ENCODE measurements around the gene C1orf210.

Gene C1orf210

DNA sequence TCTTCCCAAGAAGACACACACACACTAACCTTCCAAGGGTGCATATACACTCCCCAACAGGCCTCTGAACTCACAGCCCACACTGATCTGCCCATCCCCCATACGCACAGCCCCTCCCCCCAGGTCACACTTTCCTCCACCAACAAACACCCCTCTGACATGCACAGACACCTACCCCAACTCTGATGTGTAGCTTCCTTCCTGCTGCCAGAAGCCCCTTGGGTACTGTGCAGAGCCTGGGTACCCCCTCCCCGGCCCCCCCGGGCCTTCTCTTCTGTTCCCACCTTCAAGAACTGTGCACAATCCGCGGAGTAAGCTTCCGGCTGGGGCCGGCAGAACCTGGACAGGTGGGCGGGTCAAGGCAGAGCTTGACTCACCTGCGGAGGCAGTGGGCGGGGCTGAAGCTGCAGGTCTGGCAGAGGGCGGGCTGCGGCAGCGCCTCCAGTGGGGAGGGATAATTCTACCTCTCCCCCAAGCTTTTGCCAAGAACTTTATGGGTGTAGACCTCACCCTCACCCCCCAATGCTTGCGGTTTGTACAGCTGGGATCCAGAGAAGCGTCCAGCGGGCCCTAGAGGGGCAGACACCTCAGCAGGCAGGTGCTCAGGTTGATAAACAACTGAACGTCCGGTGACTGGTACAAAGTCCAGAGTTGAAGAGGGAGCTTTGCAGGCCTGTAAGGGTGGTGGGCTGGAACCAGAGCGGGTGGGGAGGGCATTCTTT is at the start of gene C1orf210:
C1orf210 (minus strand) TSS at position 313 of the 722 bp plus-strand sequence. CDS start 2,311 bp downstream, outside the sequence.
- no peak for DNase-seq

DNA sequence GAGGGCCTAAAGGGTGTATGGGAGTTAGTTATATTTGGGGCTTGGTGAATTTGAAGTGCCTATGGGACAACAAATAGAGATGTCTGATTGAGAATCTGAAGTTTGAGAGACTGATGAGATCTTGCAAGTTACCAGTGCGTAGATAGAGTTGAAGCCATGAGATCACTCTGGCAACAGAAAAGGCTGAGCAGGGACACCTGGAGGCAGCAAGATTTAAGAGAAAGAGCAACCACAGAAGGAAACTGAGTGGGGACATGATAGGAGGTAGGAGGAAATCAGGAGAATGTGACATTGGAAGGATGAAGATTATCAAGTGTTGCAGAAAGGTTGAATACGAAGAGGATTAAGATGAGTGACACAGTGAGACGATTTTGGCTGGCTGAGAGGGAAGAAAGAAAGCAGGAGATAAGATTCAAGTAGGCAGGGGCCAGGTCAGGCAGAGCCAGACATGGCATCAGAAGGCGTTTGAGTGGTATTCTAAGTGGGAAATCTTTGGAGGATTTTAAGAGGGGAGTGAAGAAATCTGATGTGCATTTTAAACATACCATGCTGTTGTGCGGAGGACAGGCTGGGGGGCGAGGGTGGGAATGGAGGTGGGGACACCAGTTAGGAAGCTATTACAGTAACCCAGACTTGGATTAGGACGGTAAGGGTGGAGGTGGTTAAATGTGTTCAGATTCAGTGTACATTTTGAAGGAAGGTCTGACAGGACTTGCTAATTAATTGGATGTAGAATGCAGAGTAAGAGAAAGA is 49.2 kb upstream of the C1orf210 start:
- no peak for DNase-seq

DNA sequence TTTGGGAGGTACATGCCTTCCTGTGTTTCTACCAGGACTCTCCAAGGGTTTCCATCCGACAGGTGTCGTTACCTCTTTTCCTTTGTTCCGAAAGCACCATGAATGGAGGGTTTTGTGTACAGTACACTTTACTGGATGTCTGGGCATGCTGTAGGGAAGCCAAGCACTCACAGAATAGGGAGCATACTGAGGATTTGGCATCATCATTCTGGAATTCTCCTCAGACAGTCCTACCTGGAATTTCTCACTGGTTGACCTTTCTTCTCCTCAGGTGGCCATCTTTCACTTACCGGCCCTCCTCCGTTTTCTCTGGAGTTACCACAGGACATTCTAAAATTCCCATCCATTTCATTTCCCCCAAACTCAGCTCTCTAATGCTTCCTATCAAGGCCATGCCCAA is 46.3 kb upstream of the C1orf210 start:
- DNase-seq = no peak

DNA sequence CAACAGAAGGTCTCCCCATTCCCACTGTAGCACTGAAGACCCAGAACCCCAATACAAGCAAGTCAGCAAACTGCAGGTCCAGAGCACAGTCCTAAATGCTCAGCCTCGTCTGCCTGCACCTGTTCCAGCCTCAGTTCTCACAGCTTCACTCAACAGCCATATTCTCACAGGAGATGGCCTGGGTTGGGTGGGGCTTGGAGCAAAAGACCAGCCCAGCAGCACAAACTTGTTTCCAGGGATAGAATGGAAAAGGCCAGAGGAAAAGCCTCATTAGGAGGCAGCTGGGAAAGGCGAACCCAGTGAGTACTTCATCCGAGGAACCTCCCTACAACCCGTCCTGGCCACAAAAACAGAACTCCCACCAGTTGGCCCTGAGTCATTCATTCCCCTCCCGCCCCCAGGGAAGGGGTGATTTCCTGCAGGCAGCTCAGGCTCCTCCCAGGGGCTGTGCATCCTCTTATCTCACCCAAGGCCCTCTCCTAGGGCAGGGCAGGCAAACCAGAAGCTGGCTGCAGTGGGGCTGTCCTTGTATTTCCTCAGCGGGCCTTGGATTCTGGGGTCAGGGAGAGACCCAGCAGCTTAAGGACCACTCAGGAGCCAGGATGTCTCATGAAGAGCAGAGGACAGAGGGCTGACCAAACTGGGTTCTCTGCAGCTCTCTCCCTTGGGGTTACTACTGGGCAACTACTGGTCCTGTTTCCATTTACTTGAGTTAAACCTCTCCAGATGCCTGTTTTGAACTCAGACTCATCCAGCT is 44.8 kb upstream of the C1orf210 start:
- no peak for DNase-seq

DNA sequence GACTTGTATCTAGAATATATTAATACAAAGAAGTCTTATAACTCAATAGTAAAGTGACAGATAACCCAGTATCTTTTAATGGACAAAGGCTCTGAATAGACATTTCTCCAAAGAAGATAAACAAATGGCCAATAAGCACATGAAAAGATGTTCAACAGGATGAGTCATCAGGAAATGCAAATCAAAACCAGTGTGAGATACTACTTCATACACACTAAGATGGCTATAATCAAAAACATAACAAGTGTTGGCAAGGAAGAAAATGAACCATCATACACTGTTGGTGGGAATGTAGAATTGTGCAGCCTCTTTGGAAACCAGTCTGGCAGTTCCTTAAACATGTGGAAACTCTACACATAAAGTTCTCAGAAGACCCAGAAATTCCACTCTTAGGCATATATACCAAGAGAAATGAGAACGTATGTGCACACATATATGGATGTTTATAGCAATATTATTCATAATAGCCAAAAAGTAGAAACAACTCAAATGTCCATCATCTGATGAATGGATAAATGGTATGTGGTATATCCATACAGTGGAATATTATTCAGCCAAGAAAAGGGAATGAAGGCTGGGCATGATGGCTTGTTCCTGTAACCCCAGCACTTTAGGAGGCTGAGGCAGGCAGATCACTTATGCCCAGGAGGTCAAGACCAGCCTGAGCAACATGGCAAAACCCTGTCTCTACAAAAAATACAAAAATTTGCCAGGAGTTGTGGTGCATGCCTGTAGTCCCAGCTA is 42.3 kb upstream of the C1orf210 start:
- no peak for DNase-seq

DNA sequence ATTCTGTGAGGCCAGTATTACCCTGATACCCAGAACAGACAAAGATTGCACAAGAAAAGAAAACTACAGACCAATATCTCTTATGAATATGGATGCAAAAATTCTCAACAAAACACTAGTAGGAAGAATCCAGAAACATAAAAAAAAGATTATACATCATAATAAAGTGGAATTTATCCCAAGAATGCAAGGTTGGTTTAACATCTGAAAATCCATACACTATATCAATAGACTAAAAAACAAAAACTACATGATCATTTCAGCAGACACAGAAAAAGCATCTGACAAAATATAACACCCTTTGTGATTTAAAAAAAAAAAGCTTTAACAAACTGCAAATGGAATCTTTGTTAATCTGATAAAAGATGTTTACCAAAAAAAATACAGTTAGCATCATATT is 40.0 kb upstream of the C1orf210 start:
- DNase-seq = no peak

DNA sequence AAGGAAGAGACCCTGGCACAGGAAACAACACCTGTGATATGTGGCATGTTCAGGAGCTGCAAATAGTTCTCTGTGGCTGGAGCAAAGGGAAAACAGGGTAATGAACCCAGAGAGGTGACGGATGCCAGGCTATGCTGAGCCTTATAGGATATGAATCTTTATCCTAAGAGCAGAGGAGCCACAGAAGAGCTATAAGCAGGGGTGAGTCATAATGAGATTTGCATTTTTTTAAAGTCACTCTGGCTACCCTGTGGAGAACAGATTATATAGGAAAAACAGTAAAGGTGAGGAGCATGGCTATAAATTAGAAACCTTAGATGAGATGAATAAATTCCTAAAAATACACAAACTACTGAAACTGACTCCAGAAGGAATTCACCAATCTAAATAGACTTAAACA is 39.4 kb upstream of the C1orf210 start:
- DNase-seq = no peak

DNA sequence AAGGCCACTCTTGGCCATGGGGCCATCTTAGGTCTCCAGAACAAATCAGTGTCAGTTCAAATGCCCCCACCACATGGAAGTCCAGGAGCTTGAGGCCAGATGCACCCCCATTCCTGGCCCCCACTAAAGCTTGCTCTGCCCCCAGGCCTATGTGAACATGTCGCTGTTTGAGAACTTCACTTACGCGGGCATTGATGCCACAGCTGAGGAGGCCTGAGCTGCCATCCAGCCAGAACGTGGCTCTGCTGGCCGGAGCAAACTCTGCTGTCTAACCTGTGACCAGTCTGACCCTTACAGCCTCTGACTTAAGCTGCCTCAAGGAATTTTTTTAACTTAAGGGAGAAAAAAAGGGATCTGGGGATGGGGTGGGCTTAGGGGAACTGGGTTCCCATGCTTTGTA is 37.1 kb upstream of the C1orf210 start:
- no peak for DNase-seq

DNA sequence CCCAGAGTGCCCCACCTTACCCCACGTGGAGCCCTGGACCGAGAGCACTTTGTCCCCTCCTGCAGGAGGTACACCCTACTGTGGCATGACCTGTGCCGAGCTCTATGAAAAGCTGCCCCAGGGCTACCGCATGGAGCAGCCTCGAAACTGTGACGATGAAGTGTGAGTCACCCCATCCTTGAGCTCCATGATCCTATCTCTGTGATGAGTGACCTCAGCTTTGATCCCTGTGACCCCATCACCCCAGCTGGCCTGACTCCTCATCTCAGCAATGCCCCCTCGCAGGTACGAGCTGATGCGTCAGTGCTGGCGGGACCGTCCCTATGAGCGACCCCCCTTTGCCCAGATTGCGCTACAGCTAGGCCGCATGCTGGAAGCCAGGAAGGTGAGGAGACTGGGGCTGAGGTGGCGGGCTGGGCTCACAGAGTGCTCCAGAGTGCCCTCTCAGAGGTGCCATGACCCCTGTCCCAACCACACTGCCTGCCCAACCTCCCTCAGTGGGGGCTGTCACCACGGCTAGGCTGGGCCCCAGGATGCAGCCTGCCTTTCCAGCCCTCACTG is 36.0 kb upstream of the C1orf210 start:
- DNase-seq = no peak

DNA sequence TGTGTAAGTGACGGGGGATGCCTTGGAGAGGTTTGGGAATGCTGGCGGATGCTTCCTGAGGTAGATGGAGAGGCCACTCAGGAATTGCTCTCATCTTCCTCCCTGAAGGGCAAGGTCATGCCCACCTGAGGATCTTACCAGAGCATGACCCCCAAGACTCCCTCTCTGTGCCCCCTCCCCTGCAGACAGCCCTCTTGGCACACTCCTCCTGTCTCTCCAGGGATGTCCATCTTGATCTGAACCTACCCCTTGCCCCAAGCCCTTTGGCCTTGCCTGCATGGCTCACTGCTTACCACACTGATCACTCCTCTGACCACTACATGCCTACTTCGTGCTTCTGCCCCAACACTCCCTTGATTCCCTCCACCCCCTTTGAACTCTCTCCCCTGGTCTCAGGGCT is 34.4 kb upstream of the C1orf210 start:
- no peak for DNase-seq

DNA sequence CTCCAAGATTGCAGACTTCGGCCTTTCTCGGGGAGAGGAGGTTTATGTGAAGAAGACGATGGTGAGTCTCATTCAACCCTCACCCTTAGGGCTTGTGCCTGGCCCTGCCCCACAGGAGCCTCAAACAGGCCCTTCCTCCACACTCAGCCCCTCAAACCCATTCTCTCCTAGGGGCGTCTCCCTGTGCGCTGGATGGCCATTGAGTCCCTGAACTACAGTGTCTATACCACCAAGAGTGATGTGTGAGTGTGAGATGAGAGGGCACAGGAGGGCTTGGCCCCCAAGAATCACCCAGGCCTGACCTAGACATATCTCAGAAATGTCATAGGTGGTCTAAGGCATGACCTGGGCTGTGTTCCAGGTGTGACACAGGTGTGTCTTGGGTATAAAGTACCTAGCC is 33.9 kb upstream of the C1orf210 start:
- no peak for DNase-seq

DNA sequence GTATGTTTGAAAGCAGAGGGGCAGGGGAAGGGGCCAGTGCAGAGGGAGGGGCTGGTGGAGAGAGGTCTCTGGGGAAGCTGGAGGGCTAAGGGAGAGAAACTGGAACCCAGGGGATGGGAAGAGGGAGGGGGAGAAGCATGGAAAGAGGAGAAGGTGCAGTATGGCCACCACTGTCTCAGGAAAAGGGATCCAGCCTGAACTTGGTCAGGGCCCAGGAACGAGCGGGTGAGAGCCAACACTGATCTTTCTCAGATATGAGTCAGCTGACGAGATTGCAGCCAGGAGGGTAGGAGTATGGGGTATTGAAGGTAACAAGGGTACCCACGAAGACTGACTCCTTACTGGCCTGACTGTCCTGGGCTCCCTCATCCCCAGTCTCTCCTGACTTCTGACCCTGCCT is 33.5 kb upstream of the C1orf210 start:
- DNase-seq = no peak

DNA sequence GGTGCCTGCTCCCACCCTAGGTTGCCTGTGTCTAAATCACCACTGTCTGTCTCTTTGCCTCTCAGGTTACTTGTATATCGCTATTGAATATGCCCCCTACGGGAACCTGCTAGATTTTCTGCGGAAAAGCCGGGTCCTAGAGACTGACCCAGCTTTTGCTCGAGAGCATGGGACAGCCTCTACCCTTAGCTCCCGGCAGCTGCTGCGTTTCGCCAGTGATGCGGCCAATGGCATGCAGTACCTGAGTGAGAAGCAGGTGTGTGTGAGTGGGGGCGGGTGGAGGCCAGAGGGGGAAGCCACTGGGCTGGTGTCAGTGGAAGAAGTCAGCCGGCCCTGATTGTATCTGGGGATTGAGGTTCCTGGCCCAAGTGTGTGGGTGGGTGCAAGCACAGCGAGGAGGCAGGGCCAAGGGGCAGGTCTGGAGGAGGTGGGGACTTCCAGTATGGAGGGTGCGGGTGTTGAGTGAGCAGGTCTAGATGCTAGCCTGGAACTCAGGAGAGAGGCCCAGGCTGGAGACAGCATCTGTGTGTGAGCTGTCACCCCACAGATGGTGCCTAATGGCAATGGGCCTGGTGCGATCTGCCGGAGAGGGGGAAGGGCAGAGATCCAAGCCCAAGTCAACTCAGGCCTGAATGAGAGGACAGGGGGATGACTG is 32.6 kb upstream of the C1orf210 start:
- DNase-seq = no peak

DNA sequence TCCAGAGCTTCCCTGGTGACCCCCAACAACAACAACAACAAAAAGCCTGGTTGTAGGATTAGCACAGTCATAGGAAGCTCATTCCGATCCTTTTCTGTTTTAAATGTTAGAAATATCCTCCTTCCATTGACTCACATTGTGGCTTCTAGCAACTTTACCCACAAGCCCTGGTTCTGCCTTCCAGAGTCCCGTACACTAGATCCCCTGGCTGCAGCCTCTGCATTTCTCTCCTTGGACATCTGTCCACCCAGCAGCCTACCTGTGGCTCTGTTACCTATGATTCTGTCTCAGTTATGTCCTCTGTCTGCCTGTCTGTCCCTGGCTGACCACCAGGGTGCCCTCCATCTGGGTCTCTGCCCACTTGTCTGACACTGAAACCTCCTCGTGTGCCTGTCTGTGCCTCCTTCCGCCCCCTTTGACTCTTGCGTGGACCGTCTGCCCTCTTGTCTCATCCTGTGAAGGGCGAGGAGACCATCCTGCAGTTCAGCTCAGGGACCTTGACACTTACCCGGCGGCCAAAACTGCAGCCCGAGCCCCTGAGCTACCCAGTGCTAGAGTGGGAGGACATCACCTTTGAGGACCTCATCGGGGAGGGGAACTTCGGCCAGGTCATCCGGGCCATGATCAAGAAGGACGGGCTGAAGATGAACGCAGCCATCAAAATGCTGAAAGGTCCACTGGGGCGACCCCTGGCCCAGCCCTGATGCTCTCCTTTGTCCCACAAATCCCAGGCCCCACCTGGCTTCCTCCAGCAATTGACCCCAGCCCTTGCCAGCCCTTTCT is 31.5 kb upstream of the C1orf210 start:
- no peak for DNase-seq

DNA sequence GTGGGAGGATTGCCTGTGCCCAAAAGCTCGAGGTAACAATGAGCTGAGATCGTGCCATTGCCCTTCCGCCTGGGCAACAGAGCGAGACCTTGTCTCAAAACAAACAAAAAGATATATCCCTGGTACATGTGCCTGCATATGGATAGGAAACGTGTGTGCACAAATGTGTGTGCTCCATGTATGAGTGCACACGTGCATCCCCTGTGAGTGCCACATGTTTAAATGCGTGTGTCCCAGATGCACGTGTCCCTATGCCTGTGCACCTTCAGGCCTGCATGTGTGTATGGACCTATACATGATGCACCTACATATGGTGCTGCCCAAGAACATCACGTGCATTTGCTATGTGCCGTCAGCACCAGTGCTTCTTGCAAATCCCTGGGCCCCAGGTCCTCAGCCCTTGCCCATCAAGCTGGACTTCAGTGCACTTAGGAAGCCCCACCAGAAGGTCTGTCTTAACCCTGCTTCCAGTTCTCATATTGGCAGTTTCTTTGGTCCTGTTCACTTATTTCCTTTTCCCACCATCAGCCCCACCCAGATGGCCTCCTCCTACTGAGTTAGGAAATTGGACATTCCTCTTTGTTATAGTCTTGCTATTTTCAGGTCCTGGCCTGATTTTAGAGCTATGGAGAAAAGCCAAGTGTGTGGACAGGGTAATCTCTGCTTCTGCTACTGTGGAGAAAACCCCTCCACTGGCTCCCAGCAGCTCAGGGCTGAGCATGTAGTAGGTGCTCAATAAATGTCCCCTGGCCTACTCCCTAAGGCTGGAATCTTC is 30.8 kb upstream of the C1orf210 start:
- no peak for DNase-seq

DNA sequence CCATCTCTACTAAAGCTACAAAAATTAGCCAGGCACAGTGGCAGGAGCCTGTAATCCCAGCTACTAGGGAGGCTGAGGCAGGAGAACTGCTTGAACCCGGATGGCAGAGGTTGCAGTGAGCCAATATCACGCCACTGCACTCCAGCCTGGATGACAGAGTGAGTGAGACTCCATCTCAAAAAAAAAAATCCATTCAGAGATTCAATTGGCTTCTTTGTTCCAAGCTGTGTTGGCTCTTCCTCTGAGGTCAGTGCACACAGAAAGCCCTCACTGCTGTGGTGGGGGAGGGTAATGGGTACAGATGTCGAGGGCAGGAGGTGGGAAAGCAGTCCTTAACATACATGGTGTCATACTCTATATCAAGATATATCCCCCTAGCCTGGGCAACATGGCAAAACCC is 30.1 kb upstream of the C1orf210 start:
- no peak for DNase-seq

DNA sequence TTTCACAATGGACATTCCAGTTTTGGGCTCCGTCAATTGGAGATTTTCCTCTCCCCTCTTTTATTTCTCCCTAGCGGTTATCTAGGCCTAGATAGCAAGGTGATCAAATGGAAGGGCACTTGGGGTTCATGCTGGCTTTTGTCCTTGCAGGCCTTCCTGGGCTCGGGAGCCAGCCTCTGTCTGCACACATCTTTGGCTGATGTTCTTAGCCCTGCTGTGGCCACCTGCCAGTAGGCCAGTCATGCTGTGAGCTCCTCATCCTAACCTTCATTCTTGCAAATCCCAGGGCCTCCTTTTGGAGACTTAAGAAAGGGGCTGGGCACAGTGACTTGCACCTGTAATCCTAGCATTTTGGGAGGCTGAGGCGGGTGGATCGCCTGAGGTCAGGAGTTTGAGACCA is 28.9 kb upstream of the C1orf210 start:
- no peak for DNase-seq

DNA sequence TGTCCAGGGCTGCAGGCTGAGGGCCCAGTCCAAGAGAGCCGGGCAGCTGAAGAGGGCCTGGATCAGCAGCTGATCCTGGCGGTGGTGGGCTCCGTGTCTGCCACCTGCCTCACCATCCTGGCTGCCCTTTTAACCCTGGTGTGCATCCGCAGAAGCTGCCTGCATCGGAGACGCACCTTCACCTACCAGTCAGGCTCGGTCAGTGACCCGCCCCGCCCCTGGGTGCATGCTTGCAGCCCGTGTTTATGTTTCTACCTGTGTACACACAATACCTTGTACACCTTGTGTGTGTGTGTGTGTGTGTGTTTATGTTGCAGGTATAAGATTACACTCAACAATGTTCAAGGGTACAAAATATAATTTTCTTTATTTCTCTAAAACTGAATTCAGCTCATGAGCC is 28.4 kb upstream of the C1orf210 start:
- DNase-seq = no peak

DNA sequence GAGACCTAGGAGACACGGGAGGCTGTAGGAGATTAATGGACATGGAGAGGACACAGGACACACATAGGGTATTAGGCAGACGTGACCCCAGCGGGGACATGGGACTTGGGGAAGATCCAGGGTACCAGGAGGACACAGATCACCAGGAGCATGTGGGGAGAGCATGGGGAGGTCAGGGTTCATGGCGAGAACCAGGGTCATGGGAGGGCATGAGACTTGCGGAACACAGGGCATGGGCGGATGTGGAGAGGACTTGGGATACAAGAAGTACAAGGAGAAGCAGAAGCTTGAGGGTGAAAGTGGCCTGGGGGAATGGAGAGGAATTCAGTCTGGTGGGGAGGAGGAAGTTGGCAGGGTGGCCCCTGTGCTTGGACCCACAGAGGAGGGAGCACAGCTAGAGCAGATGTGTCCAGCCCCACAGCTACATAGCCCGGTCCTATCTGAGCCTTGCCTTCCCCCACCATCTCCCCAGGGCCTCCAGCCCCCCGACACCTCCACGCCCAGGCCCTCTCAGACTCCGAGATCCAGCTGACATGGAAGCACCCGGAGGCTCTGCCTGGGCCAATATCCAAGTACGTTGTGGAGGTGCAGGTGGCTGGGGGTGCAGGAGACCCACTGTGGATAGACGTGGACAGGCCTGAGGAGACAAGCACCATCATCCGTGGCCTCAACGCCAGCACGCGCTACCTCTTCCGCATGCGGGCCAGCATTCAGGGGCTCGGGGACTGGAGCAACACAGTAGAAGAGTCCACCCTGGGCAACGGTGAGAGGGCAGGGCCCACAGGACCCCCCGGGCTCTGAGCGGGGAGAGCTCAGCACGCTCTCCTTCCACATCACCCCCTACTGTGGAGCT is 27.5 kb upstream of the C1orf210 start:
- DNase-seq = no peak

DNA sequence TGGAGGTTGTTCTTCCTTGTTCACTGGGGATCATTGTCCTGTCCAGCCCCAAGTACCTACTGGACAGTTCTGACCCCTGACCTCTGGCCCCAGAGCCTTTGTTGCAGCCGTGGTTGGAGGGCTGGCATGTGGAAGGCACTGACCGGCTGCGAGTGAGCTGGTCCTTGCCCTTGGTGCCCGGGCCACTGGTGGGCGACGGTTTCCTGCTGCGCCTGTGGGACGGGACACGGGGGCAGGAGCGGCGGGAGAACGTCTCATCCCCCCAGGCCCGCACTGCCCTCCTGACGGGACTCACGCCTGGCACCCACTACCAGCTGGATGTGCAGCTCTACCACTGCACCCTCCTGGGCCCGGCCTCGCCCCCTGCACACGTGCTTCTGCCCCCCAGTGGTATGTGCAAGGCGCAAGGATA is 26.8 kb upstream of the C1orf210 start:
- DNase-seq = no peak
